GM10248 (cell line): ENCODE data around the gene GLP2R.
"Not testable (repeated sequence)": the region's sequence is repeated elsewhere in the genome, so short reads cannot be mapped to it uniquely, and the experiment has no call there.

ENCODE experiments used
- CTCF ChIA-PET: fragments of 300-600 bp; sonication (Branson Sonifier 250); formaldehyde crosslinking; extraction: SDS; loops from one replicate; lab custom pipeline; 2021; ENCODE audit warnings: antibody characterized with exemption; lab: Yijun Ruan, JAX
- POLR2A ChIA-PET: fragments of 350-650 bp; sonication (Branson Sonifier 250); formaldehyde crosslinking; extraction: SDS; loops from one replicate; lab custom pipeline; 2020; ENCODE audit warnings: antibody characterized with exemption; lab: Yijun Ruan, JAX
- DNase-seq: peaks from one replicate; pipeline ENCODE4 v3.0.0; 2012; ENCODE audit errors: extremely low spot score
- CTCF ChIP-seq: IDR thresholded peaks from 2 replicates; pipeline ENCODE4 v1.5.1; 2012; ENCODE audit warnings: mild to moderate bottlenecking, low read depth; ENCODE audit errors: extremely low read depth, missing control alignments, control extremely low read depth

The GLP2R gene

GRCh38 chr17:9917801-9918200, 92.1 kb downstream of the GLP2R start:
- no peak for TF ChIP-seq CTCF
- CTCF ChIA-PET, result interaction anchor here (0.9 to 1.4 kb wide), 5 partner anchors 9 to 699 kb away, joined by 3 to 7 read pairs (median 3); no protein-coding TSS in a partner anchor
- no peak for DNase-seq
- POLR2A ChIA-PET, result no interaction called here

GRCh38 chr17:9918352-9918751, 92.6 kb downstream of the GLP2R start:
- CTCF ChIA-PET, result interaction anchor here (1.0 to 1.4 kb wide), 4 partner anchors 10 to 699 kb away, joined by 3 to 7 read pairs (median 4); no protein-coding TSS in a partner anchor
- TF ChIP-seq CTCF, result no peak
- POLR2A ChIA-PET, result no interaction called here
- DNase-seq, result no peak

GRCh38 chr17:9918804-9919352, 93.2 kb downstream of the GLP2R start:
- no peak for TF ChIP-seq CTCF

GRCh38 chr17:9921216-9921615, 95.5 kb downstream of the GLP2R start:
- DNase-seq, POLR2A ChIA-PET: not testable (repeated sequence)
- CTCF ChIA-PET, result interaction anchor here (0.9 to 1.2 kb wide), 2 partner anchors 375 to 694 kb away, joined by 3 to 4 read pairs; no protein-coding TSS in a partner anchor

More at GRCh38 chr17:9918804-9919352, 93.2 kb downstream of the GLP2R start:
- CTCF ChIA-PET, result interaction anchor here (1.0 to 1.4 kb wide), 2 partner anchors 10 to 698 kb away, joined by 3 to 7 read pairs; no protein-coding TSS in a partner anchor
- POLR2A ChIA-PET, result no interaction called here
- no peak for DNase-seq

GRCh38 chr17:9922012-9922848, 96.5 kb downstream of the GLP2R start:
- CTCF ChIA-PET, result interaction anchor here (1.2 kb wide), 1 partner anchor 693 kb away, joined by 4 read pairs; no protein-coding TSS in a partner anchor
- POLR2A ChIA-PET, result no interaction called here
- no peak for TF ChIP-seq CTCF
- no peak for DNase-seq

GRCh38 chr17:9924735-9925191, 99.0 kb downstream of the GLP2R start:
- ChIA-PET POLR2A (no interaction called here), CTCF (interaction anchor here (0.6 to 3.7 kb wide), 37 partner anchors 9 to 707 kb away, joined by 3 to 36 read pairs (median 4); partner anchors contain the start of gene RCVRN)
- DNase-seq, result peak; percentile 76
- peak; percentile 66 for TF ChIP-seq CTCF
